ENCODE measurements around the gene CD59. TPM values are rescaled to one million over a fixed set of nuclear protein-coding genes. Genes with fewer than 3 reads are reported as not detected.
"Not testable (repeated sequence)": the region's sequence is repeated elsewhere in the genome, so short reads cannot be mapped to it uniquely, and the experiment has no call there.

Gene CD59
- total RNA-seq, 1 experiment from 2014 or later: 170 TPM

- no peaks in the 10 kb centered on the region for H3K27me3 ChIP-seq (ENCODE audit: low read length)
- no peaks in the 10 kb centered on the region for H3K36me3 ChIP-seq (ENCODE audit: low read depth, low read length)
- no peak for TF ChIP-seq EZH2 (IDR thresholded peaks at IDR 0.05; ENCODE audit: low read length, unreplicated experiment)
- no peak for TF ChIP-seq CTCF (conservative IDR thresholded peaks at IDR 0.05; ENCODE audit: low read depth, low read length)
- ChIA-PET POLR2A (ENCODE audit: unreplicated experiment) (no interaction called here), CTCF (no interaction called here)
- no peaks in the 10 kb centered on the region for H3K79me2 ChIP-seq (ENCODE audit: low read length)
- no peak for DNase-seq
- H3K9ac ChIP-seq (ENCODE audit: low read length): no peak overlapping the region
- no TSS peak for BruUV-seq (replicated peaks)
- H3K4me1 ChIP-seq (ENCODE audit: insufficient read depth, low read length): no peaks in the 10 kb centered on the region
- H3F3A ChIP-seq (ENCODE audit: low read length, unreplicated experiment): no peaks in the 10 kb centered on the region
- H2AFZ ChIP-seq (ENCODE audit: low read length): no peak overlapping the region
- H3K9me3 ChIP-seq (ENCODE audit: low read length): no peaks in the 10 kb centered on the region
- no peak overlapping the region for H3K27ac ChIP-seq (ENCODE audit: low read length)
- H4K20me1 ChIP-seq (ENCODE audit: low read length): no peaks in the 10 kb centered on the region
- no peak for ATAC-seq
- no peak overlapping the region for H3K4me3 ChIP-seq (ENCODE audit: low read length)
- no peak overlapping the region for H3K4me2 ChIP-seq (ENCODE audit: low read length)
- H3K9me2 ChIP-seq (replicated peaks; ENCODE audit: low read length): no peaks in the 10 kb centered on the region
- intact Hi-C loops (cut with micrococcal nuclease): no loop called here
Observed at GRCh38 chr11:33664166-33664565, 72.1 kb downstream of the CD59 start.

GRCh38 chr11:33663121-33663520 is 73.1 kb downstream of the CD59 start:
- Histone ChIP-seq H3K9me3 (ENCODE audit: low read length) (no peaks in the 10 kb centered on the region), H3K27ac (ENCODE audit: low read length) (no peak overlapping the region), H4K20me1 (ENCODE audit: low read length) (no peaks in the 10 kb centered on the region), H3K79me2 (ENCODE audit: low read length) (no peaks in the 10 kb centered on the region), H2AFZ (ENCODE audit: low read length) (no peak overlapping the region), H3F3A (ENCODE audit: low read length, unreplicated experiment) (no peaks in the 10 kb centered on the region), H3K27me3 (ENCODE audit: low read length) (no peaks in the 10 kb centered on the region), H3K4me2 (ENCODE audit: low read length) (no peak overlapping the region), H3K4me1 (ENCODE audit: insufficient read depth, low read length) (no peaks in the 10 kb centered on the region), H3K36me3 (ENCODE audit: low read depth, low read length) (no peaks in the 10 kb centered on the region), H3K9ac (ENCODE audit: low read length) (no peak overlapping the region), H3K9me2 (replicated peaks; ENCODE audit: low read length) (no peaks in the 10 kb centered on the region), H3K4me3 (ENCODE audit: low read length) (no peak overlapping the region)
- ChIA-PET CTCF (no interaction called here), POLR2A (ENCODE audit: unreplicated experiment) (no interaction called here)
- BruUV-seq (replicated peaks): no TSS peak
- TF ChIP-seq CTCF (conservative IDR thresholded peaks at IDR 0.05; ENCODE audit: low read depth, low read length): no peak
- no peak for TF ChIP-seq EZH2phosphoT487 (IDR thresholded peaks at IDR 0.05; ENCODE audit: borderline replicate concordance, low read length)
- TF ChIP-seq EZH2 (IDR thresholded peaks at IDR 0.05; ENCODE audit: low read length, unreplicated experiment): no peak
- ATAC-seq (no peak), DNase-seq (no peak)
- intact Hi-C loops (cut with micrococcal nuclease): no loop called here

- intact Hi-C loops (cut with micrococcal nuclease); BruUV-seq (replicated peaks): not testable (repeated sequence)
Observed at GRCh38 chr11:33661526-33661925, 74.7 kb downstream of the CD59 start.

More at GRCh38 chr11:33661526-33661925, 74.7 kb downstream of the CD59 start:
- ATAC-seq; H4K20me1 ChIP-seq (ENCODE audit: low read length); H3K4me1 ChIP-seq (ENCODE audit: insufficient read depth, low read length); H3K9ac ChIP-seq (ENCODE audit: low read length); H3K36me3 ChIP-seq (ENCODE audit: low read depth, low read length); H3K9me2 ChIP-seq (replicated peaks; ENCODE audit: low read length); H3K4me2 ChIP-seq (ENCODE audit: low read length); H2AFZ ChIP-seq (ENCODE audit: low read length); POLR2A ChIA-PET (ENCODE audit: unreplicated experiment); H3K9me3 ChIP-seq (ENCODE audit: low read length); CTCF ChIA-PET; H3K4me3 ChIP-seq (ENCODE audit: low read length); H3F3A ChIP-seq (ENCODE audit: low read length, unreplicated experiment); H3K27me3 ChIP-seq (ENCODE audit: low read length); H3K27ac ChIP-seq (ENCODE audit: low read length); DNase-seq; H3K79me2 ChIP-seq (ENCODE audit: low read length): not testable (repeated sequence)

All from PC-3 (cell line).